HFFc6 (cell line): Measurements from ENCODE around the gene CYP2C8. TPM values are rescaled to one million over a fixed set of nuclear protein-coding genes. Genes with fewer than 3 reads are reported as not detected.
"Not testable (repeated sequence)": the region's sequence is repeated elsewhere in the genome, so short reads cannot be mapped to it uniquely, and the experiment has no call there.

Source experiments
- DNase-seq: peaks from one replicate; pipeline ENCODE4 v3.0.0-alpha.2; 2018
- H3K27ac Mint-ChIP-seq: 2 replicates; pipeline ENCODE4 v1.8.0; 2020; ENCODE audit warnings: mild to moderate bottlenecking, mixed read lengths
- H3K27me3 Mint-ChIP-seq: 2 replicates; pipeline ENCODE4 v1.8.0; 2021; ENCODE audit warnings: mild to moderate bottlenecking, moderate library complexity, mixed read lengths; ENCODE audit not compliant: insufficient read depth
- H3K36me3 Mint-ChIP-seq: 2 replicates; pipeline ENCODE4 v1.8.0; 2021; ENCODE audit warnings: low read depth, mixed read lengths
- H3K4me1 Mint-ChIP-seq: 2 replicates; pipeline ENCODE4 v1.8.0; 2020; ENCODE audit warnings: low read depth, mixed read lengths
- H3K4me3 Mint-ChIP-seq: 2 replicates; pipeline ENCODE4 v1.8.0; 2020; ENCODE audit warnings: mild to moderate bottlenecking, moderate library complexity, mixed read lengths
- H3K9me3 Mint-ChIP-seq: 2 replicates; pipeline ENCODE4 v1.8.0; 2020; ENCODE audit warnings: mild to moderate bottlenecking, mixed read lengths
- long read RNA-seq: library from polyadenylated mRNA; unstranded; transcript quantifications from one replicate; pipeline ENCODE4 v2.0.0, GENCODE V29; 2019
- total RNA-seq, 6 experiments: library from RNA; stranded (reverse); fragmentation: NEBNext Ultra II Directional; extraction: Animal tissue kit (Norgen Biotek cat#: 25700); gene quantifications; 2 replicates in 1 of 6; 3 replicates in 5 of 6; pipeline ENCODE4 v1.2.3, GENCODE V29; 2021
- TF ChIP-seq, protein P1 (sequence below): fragments of 200-600 bp; sonication (generic); IDR thresholded peaks from 2 replicates; pipeline ENCODE4 v1.5.0; 2021; ENCODE audit warnings: antibody characterized with exemption, mild to moderate bottlenecking

CYP2C8 gene
- not detected for total RNA-seq
- long read RNA-seq = 0 reads

DNA sequence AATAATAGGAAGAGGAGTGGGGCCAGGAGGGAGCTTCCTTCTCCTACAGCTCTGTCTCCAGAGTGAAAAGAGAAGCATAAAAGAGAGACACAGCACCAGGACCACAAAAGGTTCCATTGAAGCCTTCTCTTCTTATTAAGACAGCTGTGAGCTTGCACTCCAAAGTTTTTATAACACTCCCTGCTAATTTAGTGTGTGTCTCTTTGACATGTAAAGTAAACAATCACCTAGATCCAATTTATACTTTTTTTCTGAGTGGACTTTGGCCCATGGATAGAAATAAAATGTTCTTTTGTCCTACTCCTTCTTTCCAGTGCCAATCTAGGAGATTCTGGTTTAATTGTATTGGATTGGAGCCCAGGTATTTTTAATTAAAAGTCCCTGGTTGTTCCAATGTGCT, at the start of gene CYP2C8:
CYP2C8 (minus strand) TSS at position 212 of the 400 bp plus-strand sequence; CDS start at position 117, 95 bp downstream.
- Mint-ChIP-seq H3K9me3 (peaks cover 22% of the 10 kb centered on the region), H3K4me3 (no peak within 1 kb of the TSS), H3K36me3 (no peaks in the 10 kb centered on the region), H3K27me3 (no peaks in the 10 kb centered on the region), H3K4me1 (no peaks in the 10 kb centered on the region), H3K27ac (no peak within 1 kb of the TSS)
- TF ChIP-seq, protein P1, sequence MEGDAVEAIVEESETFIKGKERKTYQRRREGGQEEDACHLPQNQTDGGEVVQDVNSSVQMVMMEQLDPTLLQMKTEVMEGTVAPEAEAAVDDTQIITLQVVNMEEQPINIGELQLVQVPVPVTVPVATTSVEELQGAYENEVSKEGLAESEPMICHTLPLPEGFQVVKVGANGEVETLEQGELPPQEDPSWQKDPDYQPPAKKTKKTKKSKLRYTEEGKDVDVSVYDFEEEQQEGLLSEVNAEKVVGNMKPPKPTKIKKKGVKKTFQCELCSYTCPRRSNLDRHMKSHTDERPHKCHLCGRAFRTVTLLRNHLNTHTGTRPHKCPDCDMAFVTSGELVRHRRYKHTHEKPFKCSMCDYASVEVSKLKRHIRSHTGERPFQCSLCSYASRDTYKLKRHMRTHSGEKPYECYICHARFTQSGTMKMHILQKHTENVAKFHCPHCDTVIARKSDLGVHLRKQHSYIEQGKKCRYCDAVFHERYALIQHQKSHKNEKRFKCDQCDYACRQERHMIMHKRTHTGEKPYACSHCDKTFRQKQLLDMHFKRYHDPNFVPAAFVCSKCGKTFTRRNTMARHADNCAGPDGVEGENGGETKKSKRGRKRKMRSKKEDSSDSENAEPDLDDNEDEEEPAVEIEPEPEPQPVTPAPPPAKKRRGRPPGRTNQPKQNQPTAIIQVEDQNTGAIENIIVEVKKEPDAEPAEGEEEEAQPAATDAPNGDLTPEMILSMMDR = no peak
- no peak for DNase-seq

DNA sequence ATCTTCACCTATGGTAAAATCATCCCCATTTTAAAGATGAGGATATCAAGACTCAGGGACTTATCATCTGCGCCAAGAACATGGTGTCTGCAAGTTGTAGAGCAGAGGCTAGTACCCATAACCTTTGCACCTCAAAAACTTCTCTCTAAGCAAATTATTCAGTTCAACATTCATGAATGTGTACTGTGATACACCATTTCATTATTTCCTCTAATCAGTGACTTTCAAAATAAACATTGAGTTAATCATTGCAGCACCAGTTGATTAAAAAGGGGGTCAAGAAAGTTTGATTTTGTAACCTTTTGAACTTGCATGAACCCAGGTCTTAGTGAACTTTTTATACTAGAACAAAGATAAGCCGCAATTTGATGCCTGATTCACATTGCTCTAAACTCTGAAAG, 47.6 kb upstream of the CYP2C8 start:
- Mint-ChIP-seq H3K4me3 (no peak overlapping the region), H3K27me3 (no peaks in the 10 kb centered on the region), H3K36me3 (no peaks in the 10 kb centered on the region), H3K4me1 (no peaks in the 10 kb centered on the region), H3K27ac (no peak overlapping the region), H3K9me3 (peaks cover 25% of the 10 kb centered on the region)
- TF ChIP-seq, protein P1 = no peak
- DNase-seq = no peak

DNA sequence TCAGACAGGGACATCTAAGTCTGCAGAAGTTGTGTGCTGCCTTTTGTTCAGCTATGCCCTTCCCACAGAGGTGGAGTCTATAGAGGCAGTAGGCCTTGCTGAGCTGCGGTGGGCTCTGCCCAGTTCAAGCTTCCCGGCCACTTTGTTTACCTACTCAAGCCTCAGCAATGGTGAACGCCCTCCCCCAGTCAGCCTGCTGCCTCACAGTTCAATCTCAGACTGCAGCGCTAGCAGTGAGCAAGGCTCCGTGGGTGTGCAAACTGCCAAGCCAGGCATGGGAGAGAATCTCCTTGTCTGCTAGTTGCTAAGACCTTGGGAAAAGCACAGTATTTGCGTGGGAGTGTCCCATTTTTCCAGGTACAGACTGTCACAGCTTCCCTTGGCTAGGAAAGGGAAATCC, 41.5 kb upstream of the CYP2C8 start:
- H3K27me3 Mint-ChIP-seq, H3K36me3 Mint-ChIP-seq, H3K4me3 Mint-ChIP-seq, H3K4me1 Mint-ChIP-seq, DNase-seq, H3K27ac Mint-ChIP-seq: not testable (repeated sequence)
- peaks cover 34% of the 10 kb centered on the region for H3K9me3 Mint-ChIP-seq

DNA sequence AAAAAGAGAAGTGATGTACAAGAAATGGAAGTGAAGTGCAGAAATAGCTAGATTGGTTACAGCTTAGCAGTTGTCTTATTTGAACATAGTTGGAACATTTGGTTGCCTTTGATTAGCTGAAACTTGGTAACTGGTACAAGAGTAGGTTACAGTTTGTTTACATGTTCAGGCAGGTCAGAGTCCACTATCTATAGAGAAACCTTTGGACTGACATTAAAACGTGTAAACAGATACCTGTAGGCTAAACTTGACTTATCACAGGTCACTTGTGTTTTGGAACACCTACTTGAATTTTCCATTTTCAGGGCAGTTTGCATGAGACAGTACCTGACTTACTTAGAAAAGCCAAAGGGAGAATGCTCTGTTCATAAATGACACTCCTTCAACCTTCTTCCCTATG, 28.5 kb upstream of the CYP2C8 start:
- TF ChIP-seq, protein P1 = no peak
- no peak overlapping the region for H3K27ac Mint-ChIP-seq
- peaks cover 9% of the 10 kb centered on the region; the same call in 1 of the 2 replicates for H3K9me3 Mint-ChIP-seq
- H3K27me3 Mint-ChIP-seq = no peaks in the 10 kb centered on the region
- no peak for DNase-seq
- peaks cover 5% of the 10 kb centered on the region; the same call in 1 of the 2 replicates for H3K36me3 Mint-ChIP-seq
- H3K4me3 Mint-ChIP-seq = no peak overlapping the region
- H3K4me1 Mint-ChIP-seq = no peaks in the 10 kb centered on the region

DNA sequence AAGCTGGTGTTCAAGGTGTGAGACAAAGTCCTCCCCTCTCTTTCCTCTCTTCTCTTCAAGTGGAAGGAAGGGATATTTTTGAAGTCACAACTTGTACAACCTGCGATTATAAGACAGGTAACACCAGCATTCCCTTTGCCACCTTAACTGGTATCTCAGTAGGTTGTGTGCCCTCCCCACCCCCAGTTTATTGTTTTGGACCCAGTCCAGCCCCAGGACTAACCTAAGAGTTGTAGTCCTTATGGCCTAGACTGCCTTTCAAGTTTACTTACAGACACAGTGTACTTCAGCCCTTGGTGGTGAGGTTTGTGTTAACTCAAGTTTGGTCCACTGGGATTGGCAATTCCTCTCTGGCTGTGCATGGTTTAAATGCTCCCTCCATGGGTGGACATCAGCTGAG, 26.8 kb upstream of the CYP2C8 start:
- H3K4me3 Mint-ChIP-seq = no peak overlapping the region
- H3K9me3 Mint-ChIP-seq = peaks cover 19% of the 10 kb centered on the region; the same call in 1 of the 2 replicates
- H3K36me3 Mint-ChIP-seq = peaks cover 5% of the 10 kb centered on the region; the same call in 1 of the 2 replicates
- H3K27ac Mint-ChIP-seq = no peak overlapping the region
- H3K4me1 Mint-ChIP-seq = no peaks in the 10 kb centered on the region
- DNase-seq = no peak
- H3K27me3 Mint-ChIP-seq = no peaks in the 10 kb centered on the region
- TF ChIP-seq, protein P1 = no peak

DNA sequence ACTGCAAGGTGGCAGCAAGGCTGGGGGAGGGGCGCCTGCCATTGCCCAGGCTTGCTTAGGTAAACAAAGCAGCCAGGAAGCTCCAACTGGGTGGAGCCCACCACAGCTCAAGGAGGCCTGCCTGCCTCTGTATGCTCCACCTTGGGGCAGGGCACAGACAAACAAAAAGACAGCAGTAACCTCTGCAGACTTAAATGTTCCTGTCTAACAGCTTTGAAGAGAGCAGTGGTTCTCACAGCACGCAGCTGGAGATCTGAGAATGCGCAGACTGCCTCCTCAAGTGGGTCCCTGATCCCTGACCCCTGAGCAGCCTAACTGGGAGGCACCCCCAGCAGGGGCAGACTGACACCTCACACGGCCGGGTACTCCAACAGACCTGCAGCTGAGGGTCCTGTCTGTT, 10.3 kb upstream of the CYP2C8 start:
- not testable (repeated sequence) for H3K4me1 Mint-ChIP-seq, DNase-seq, H3K36me3 Mint-ChIP-seq, H3K27ac Mint-ChIP-seq, H3K27me3 Mint-ChIP-seq, H3K4me3 Mint-ChIP-seq
- H3K9me3 Mint-ChIP-seq = peaks cover 25% of the 10 kb centered on the region

DNA sequence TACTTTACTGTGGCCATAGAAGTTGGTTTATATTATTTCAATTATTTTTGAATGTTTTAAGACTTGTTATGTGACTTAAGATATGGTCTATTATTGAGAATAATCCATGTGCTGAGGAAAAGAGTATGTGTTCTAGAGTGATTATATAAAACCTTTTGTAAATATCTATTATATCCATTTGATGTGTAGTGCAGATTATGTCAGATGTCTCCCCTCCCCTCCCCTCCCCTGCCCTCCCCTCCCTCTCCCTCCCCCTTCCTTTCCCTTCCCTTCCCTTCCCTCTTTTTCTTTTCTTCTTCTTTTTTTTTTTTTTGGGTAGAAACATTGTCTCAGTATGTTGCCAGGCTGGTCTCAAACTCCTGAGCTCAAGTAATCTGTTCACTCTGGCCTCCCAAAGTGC, 8.3 kb upstream of the CYP2C8 start:
- Mint-ChIP-seq H3K4me1 (no peaks in the 10 kb centered on the region), H3K27me3 (no peaks in the 10 kb centered on the region), H3K4me3 (no peak overlapping the region)

More for the DNA sequence above, 8.3 kb upstream of the CYP2C8 start:
- Mint-ChIP-seq H3K27ac (no peak overlapping the region), H3K36me3 (no peaks in the 10 kb centered on the region), H3K9me3 (peaks cover 25% of the 10 kb centered on the region)
- TF ChIP-seq, protein P1 = no peak
- no peak for DNase-seq
